Activated naive CD4-positive, alpha-beta T cell treated with anti-CD3 and anti-CD28 coated beads, Interleukin-2, amount 50 U/mL, for 72 hours (primary cell): Measurements from ENCODE around the gene SETDB1. TPM values are rescaled to one million over a fixed set of nuclear protein-coding genes. Genes with fewer than 3 reads are reported as not detected.
"Not testable (repeated sequence)": the region's sequence is repeated elsewhere in the genome, so short reads cannot be mapped to it uniquely, and the experiment has no call there.

Experiments
- ATAC-seq, 2 donors: fragments of 150-1000 bp; cut with Tn5 transposase; 2 replicates each; pipeline ENCODE4 v1.10.0; 2021; ENCODE audit warnings: mild to moderate bottlenecking in 2 of 2, moderate library complexity in 2 of 2
- DNase-seq, 2 donors: peaks; one replicate each; pipeline ENCODE4 v3.0.0; 2021 to 2022; ENCODE audit warnings: low spot score in 2 of 2
- H3K27ac Mint-ChIP-seq, 2 donors: one replicate each; pipeline ENCODE4 v1.8.0; 2022; ENCODE audit warnings: mild to moderate bottlenecking in 2 of 2, mixed read lengths in 2 of 2
- H3K36me3 Mint-ChIP-seq, 2 donors: one replicate each; pipeline ENCODE4 v1.8.0; 2022; ENCODE audit warnings: mixed read lengths in 2 of 2
- H3K9me3 Mint-ChIP-seq, 2 donors: one replicate each; pipeline ENCODE4 v1.8.0; 2022; ENCODE audit warnings: mixed read lengths in 2 of 2
- total RNA-seq, 2 donors: library from RNA; stranded (reverse); gene quantifications; one replicate each; pipeline ENCODE4 v1.2.3, GENCODE V29; 2022

The SETDB1 gene
- total RNA-seq, 2 donors from 2014 or later: 57.4 to 73.6 TPM

DNA sequence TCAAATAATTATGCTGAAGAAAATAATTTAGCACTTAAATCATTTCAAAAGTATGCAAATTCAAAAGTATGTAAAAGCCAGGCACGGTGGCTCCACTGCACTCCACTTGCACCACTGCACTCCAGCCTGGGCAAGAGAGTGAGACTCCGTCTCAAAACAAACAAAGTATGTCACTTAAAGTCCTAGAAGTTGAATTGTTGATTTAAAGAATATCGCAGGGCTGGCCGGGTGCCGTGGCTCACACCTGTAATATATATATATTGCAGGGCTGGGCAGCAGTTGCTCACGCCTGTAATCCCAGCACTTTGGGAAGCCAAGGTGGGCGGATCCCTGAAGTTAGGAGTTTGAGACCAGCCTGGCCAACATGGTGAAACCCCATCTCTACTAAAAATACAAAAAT is 8.8 kb upstream of the SETDB1 start:
- Mint-ChIP-seq H3K36me3 (no peaks in the 10 kb centered on the region), H3K27ac (no peak overlapping the region), H3K9me3 (no peaks in the 10 kb centered on the region)
- no peak for DNase-seq
- no peak for ATAC-seq

DNA sequence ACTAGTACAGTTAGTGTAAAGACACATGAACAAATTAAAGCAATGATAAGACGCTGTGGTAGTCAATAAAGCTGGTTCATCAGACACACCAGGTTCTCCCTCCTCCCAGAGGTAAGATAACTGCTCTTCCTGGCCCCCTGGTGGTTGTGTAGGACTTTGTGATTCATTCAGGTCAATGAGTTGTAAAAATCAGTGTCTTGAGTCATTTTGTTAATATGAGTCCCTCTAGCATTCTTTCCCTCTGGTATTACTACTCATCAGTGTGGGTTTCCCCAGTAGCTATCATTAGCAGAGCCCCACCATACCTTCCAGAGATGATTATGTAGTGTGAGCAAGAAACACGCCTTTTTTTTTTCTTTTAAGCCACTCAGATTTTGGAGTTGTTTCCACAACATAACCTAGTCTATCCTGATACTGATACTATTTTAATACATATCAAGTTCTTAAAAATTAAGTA is 3.6 kb upstream of the SETDB1 start:
- DNase-seq: peak; percentile 72 to 83
- H3K27ac Mint-ChIP-seq: peak overlapping the region; percentile 23 to 54
- peak; percentile 89 to 94 for ATAC-seq
- H3K36me3 Mint-ChIP-seq: peaks cover 5 to 13% of the 10 kb centered on the region in 2 donors
- H3K9me3 Mint-ChIP-seq: no peaks in the 10 kb centered on the region

DNA sequence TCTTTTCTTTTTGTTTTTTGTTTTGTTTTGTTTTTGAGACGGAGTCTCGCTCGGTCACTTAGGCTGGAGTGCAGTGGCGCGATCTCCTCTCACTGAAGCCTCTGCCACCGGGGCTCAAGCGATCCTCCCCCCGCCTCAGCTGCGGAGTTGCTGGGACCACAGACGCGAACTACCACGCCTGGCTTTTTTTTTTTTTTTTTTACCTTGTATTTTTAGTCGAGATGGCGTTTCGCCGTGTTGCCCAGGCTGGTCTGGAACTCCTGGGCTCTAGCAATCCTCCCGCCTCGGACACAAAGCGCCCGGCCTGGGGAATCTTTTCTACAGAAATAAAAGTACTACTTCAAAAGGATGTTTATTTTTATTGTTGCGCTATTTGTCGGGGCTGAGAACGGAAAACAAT is 1.1 kb upstream of the SETDB1 start:
- ATAC-seq (no peak), DNase-seq (no peak)
- Mint-ChIP-seq H3K36me3 (peaks cover 21 to 30% of the 10 kb centered on the region in 2 donors), H3K27ac (peak overlapping the region in 1 of 2 donors; percentile 93), H3K9me3 (no peaks in the 10 kb centered on the region)

DNA sequence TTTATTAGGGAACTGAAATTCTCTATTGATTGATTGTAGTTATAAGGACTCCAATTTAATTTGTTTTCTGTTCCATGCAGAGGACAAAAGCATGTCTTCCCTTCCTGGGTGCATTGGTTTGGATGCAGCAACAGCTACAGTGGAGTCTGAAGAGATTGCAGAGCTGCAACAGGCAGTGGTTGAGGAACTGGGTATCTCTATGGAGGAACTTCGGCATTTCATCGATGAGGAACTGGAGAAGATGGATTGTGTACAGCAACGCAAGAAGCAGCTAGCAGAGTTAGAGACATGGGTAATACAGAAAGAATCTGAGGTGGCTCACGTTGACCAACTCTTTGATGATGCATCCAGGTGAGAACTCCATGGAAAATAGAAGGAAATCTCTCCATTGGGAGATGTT is 1.5 kb downstream of the SETDB1 start:
- DNase-seq (no peak), ATAC-seq (no peak)
- Mint-ChIP-seq H3K27ac (no peak overlapping the region), H3K36me3 (peaks cover 29 to 54% of the 10 kb centered on the region in 2 donors), H3K9me3 (peaks cover 0 to 4% of the 10 kb centered on the region in 2 donors)

DNA sequence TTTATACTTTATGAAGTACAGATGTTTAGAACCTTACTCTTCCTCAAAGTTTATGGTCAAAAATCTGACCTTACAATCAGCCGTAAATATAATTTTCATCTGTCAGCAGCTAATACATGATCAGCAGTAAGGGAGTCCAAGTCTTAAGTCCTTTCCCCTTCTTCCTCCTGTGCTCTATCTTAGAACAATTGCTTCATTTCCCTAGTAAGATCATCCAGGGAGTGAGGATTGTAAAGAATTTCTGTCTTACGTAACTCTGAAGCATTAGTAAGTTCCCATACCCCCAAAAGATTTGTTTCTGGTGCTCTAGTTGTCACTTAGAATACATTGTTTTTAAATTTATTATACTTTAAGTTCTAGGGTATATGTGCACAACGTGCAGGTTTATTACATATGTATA is 2.1 kb downstream of the SETDB1 start:
- Mint-ChIP-seq H3K9me3 (peaks cover 0 to 4% of the 10 kb centered on the region in 2 donors), H3K36me3 (peaks cover 29 to 60% of the 10 kb centered on the region in 2 donors), H3K27ac (no peak overlapping the region)
- ATAC-seq (no peak), DNase-seq (no peak)

DNA sequence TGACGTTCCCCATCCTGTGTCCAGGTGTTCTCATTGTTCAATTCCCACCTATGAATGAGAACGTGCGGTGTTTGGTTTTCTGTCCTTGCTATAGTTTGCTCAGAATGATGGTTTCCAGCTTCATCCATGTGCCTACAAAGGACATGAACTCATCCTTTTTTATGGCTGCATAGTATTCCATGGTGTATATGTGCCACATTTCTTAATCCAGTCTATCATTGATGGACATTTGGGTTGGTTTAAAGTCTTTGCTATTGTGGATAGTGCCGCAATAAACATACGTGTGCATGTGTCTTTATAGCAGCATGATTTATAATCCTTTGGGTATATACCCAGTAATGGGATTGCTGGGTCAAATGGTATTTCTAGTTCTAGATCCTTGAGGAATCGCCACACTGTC is 2.6 kb downstream of the SETDB1 start:
- H3K36me3 Mint-ChIP-seq: peaks cover 29 to 60% of the 10 kb centered on the region in 2 donors
- not testable (repeated sequence) for H3K27ac Mint-ChIP-seq, H3K9me3 Mint-ChIP-seq, DNase-seq, ATAC-seq

DNA sequence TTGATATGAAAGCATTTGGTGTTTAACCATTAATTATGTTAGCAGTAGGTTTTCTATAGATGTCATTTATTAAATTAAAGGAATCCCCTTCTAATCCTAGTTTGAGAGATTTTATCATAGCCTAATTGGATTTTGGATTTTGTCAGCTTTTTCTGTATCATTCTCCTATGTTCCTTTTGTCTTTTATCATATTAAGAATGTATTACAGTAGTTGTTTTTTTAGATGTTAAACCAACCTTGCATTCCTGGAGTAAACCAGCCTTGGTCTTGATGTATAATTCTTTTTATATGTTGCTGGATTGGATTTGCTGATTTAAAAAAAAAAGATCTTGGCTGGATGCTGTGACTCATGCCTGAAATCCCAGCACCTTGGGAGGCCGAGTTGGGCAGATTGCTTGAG is 5.6 kb downstream of the SETDB1 start:
- DNase-seq (no peak), ATAC-seq (no peak)
- Mint-ChIP-seq H3K36me3 (peaks cover 22 to 76% of the 10 kb centered on the region in 2 donors), H3K9me3 (peaks cover 0 to 4% of the 10 kb centered on the region in 2 donors), H3K27ac (no peak overlapping the region)

DNA sequence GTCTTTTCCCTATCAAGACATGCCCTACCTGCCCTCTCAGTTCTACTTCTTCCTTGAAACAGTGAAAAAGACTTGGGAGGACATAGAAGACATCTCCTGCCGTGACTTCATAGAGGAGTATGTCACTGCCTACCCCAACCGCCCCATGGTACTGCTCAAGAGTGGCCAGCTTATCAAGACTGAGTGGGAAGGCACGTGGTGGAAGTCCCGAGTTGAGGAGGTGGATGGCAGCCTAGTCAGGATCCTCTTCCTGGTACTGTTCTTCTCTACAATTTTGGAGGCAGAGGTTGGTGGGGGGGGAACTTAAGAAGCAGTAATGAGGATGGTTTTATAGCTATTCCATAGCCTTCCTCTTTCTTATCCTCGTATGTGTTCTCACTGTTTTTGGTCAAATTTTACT is 18.7 kb downstream of the SETDB1 start:
- ATAC-seq (no peak), DNase-seq (no peak)
- H3K36me3 Mint-ChIP-seq: peaks cover 5 to 23% of the 10 kb centered on the region in 2 donors
- H3K27ac Mint-ChIP-seq: peak overlapping the region in 1 of 2 donors; percentile 16
- H3K9me3 Mint-ChIP-seq: no peaks in the 10 kb centered on the region

DNA sequence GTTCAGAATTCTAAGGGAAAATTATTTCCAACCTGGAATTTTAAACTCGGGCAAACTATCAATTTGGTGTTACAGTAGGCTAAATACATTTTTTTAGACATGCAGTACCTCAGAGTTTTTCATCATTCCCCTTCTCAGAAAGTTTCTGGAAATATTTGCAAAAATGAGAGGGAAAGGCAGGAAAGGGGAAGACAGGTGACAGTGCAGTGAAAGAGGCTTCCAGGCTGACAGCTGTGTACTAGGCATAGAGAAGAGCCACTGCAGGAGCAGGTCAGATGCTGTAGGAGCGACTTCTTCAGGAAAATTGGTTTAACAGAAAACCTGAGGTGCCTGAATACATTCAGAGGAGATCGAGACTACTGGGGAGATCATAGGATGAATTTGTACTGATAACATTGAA is 28.5 kb downstream of the SETDB1 start:
- Mint-ChIP-seq H3K9me3 (no peaks in the 10 kb centered on the region), H3K36me3 (peaks cover 21 to 26% of the 10 kb centered on the region in 2 donors), H3K27ac (no peak overlapping the region)
- DNase-seq (no peak), ATAC-seq (no peak)

DNA sequence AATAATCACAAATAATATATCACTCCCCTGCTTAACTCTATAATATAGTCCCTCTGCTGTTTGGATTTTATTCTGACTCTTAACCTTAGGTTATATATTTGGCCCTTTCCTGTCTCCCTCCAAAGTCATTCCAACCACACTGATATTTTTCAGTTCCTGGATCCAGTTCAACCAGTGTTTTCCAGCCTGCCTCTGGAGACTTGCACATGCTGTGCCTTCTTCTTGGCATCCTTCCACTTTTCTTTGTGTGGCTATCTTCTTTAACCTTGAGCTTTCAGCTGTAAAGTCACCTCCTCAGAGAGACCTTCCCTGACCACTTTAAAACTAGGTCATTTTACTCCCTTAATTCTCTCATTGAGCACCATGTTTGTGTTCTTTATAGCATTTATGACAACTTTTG is 29.1 kb downstream of the SETDB1 start:
- ATAC-seq (no peak), DNase-seq (no peak)
- H3K36me3 Mint-ChIP-seq: peaks cover 21 to 24% of the 10 kb centered on the region in 2 donors
- no peak overlapping the region for H3K27ac Mint-ChIP-seq
- no peaks in the 10 kb centered on the region for H3K9me3 Mint-ChIP-seq

DNA sequence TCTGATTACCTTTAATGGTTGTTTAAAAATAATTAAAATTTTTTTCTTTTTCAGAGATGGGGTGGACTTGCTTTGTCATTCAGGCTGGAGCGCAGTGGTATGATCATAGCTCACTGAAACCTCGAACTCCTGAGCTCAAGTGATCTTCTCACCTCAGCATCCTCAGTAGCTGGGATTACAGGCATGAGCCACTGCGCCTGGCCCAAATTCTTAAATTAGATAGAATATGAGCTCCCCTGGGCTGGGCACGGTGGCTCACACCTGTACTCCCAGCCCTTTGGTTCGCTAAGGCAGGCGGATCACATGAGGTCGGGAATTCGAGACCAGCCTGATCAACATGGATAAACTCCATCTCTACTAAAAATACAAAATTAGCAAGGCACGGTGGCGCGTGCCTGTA is 31.5 kb downstream of the SETDB1 start:
- H3K9me3 Mint-ChIP-seq: no peaks in the 10 kb centered on the region
- H3K36me3 Mint-ChIP-seq: peaks cover 9 to 25% of the 10 kb centered on the region in 2 donors
- ATAC-seq (no peak), DNase-seq (no peak)
- no peak overlapping the region for H3K27ac Mint-ChIP-seq

DNA sequence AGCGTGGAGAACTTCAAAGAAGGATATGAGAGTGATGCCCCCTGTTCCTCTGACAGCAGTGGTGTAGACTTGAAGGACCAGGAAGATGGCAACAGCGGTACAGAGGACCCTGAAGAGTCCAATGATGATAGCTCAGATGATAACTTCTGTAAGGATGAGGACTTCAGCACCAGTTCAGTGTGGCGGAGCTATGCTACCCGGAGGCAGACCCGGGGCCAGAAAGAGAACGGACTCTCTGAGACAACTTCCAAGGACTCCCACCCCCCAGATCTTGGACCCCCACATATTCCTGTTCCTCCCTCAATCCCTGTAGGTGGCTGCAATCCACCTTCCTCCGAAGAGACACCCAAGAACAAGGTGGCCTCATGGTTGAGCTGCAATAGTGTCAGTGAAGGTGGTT is 34.5 kb downstream of the SETDB1 start:
- peaks cover 9 to 27% of the 10 kb centered on the region in 2 donors for H3K36me3 Mint-ChIP-seq
- no peaks in the 10 kb centered on the region for H3K9me3 Mint-ChIP-seq
- ATAC-seq (no peak), DNase-seq (no peak)
- no peak overlapping the region for H3K27ac Mint-ChIP-seq

DNA sequence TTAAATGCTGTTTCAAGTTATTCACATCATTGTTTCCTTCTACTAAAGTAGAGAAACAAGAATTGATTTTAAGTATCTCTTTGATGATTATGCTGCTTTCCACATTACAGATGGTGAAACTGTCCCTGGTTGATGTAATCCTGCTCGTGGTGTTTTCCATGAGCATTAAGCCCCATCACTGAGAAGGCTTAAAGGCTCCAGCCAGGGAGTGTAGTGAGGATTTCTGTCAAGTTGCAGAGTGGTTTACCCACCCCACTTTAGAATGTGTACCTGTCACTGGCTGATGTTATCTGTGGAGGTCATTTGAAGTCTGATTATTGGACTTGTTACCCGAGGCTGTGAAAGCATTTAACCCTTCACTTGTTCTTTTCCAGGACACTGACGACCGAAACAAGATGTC is 35.6 kb downstream of the SETDB1 start:
- peaks cover 9 to 27% of the 10 kb centered on the region in 2 donors for H3K36me3 Mint-ChIP-seq
- DNase-seq (no peak), ATAC-seq (peak in 1 of 2 donors; percentile 49)
- no peaks in the 10 kb centered on the region for H3K9me3 Mint-ChIP-seq
- peak overlapping the region in 1 of 2 donors; percentile 33 for H3K27ac Mint-ChIP-seq

DNA sequence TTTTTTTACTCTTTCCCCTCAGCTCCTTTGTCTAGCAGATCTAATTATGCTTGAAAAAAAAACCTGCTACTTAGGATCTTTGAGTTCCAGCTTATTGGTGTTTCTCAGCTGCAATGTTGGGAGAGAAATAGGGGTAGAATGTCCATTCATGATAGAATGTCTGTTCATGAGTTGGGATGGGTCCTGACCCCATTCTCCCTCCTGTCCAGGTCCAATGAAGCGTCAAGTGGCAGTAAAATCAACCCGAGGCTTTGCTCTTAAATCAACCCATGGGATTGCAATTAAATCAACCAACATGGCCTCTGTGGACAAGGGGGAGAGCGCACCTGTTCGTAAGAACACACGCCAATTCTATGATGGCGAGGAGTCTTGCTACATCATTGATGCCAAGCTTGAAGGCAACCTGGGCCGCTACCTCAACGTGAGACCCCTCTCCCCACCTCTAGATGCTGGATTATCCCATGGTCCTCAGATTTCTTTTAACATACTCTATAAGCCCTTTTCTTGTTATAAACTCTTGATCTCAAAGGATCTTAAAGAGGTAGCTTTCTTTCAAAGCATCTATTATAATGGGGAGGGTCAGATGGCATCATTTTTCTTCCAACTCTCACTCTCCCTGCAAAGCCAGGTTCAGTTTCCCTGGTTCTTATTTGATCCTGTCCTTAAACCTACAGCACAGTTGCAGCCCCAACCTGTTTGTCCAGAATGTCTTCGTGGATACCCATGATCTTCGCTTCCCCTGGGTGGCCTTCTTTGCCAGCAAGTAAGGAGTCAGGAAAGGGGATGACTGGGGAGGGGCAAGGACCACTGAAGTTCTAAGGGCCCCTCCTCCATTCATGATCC is 37.4 kb downstream of the SETDB1 start:
- Mint-ChIP-seq H3K36me3 (peaks cover 9 to 42% of the 10 kb centered on the region in 2 donors), H3K9me3 (no peaks in the 10 kb centered on the region), H3K27ac (peak overlapping the region in 1 of 2 donors; percentile 64)
- ATAC-seq (no peak), DNase-seq (no peak)

DNA sequence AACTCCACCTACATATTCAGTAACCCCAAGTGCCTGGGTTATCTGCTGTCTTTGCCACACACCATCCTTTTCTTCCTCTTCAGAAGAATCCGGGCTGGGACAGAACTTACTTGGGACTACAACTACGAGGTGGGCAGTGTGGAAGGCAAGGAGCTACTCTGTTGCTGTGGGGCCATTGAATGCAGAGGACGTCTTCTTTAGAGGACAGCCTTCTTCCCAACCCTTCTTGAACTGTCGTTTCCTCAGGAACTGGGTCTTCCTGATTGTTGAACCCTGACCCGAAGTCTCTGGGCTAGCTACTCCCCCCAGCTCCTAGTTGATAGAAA is 38.0 kb downstream of the SETDB1 start:
- Mint-ChIP-seq H3K27ac (peak overlapping the region; percentile 4 to 64), H3K9me3 (no peaks in the 10 kb centered on the region), H3K36me3 (peaks cover 6 to 40% of the 10 kb centered on the region in 2 donors)
- DNase-seq (no peak), ATAC-seq (no peak)

DNA sequence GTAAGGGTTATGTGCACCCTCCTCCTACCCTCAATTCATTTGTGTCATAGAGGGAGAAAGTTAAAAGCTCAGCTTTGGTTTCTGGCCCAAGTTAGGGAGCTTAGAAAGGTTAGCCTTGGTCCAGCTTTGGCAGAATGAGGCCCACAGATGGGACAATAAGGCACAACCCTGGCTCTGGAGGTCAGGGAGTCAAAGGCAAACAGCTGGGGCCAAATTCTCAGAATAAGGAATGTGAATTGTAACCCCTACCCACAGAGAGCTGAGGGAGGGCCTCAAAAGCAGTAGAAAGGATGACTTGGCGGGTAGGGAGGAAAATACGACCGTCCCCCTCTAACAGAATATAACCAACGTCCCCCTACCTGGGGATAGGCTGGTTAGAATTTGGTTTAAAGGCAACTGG is 39.4 kb downstream of the SETDB1 start:
- DNase-seq (no peak), ATAC-seq (no peak)
- Mint-ChIP-seq H3K9me3 (no peaks in the 10 kb centered on the region), H3K27ac (peak overlapping the region in 1 of 2 donors; percentile 79), H3K36me3 (peaks cover 0 to 34% of the 10 kb centered on the region in 2 donors)

DNA sequence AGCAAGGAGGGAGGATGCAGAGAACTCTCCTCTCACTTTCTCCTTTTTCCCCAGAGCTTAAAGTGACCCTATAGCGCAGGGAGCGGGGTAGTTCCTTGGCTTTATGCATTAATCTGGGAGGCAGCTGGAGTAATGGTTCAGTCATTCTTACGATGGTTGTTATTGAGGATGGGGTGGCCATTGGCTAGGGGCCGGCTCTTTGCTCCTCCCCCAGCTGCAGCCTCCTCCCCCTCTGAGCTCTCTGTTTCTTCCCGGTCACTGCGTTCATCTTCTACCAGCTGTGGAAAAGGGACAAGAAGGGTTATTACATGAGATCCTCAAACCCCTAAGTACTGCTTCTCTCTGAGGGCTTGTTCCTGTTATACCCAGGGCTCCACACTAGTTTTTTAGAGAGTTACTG is 39.8 kb downstream of the SETDB1 start:
- DNase-seq: no peak
- Mint-ChIP-seq H3K36me3 (peaks cover 0 to 34% of the 10 kb centered on the region in 2 donors), H3K27ac (peak overlapping the region in 1 of 2 donors; percentile 84), H3K9me3 (no peaks in the 10 kb centered on the region)
- ATAC-seq: no peak

DNA sequence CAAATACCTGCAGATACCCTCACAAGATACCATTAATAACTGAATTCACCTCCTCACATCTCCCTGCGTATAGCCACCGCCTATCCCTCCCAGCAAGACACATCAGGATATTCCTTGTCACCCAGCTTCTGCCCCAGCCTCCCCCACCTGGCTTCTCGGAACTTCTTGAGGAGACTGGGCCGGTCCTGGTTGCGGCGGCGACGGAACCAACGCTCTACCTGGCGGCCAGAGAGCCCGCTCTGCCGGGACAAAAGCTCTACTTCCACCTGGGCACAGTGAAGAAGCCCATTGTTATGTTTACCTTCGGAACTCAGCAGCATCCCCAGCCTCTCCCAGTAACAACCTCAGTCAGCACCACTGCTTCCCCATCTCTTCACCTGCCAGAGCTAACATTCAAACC is 41.8 kb downstream of the SETDB1 start:
- DNase-seq: no peak
- Mint-ChIP-seq H3K27ac (peak overlapping the region in 1 of 2 donors; percentile 61), H3K36me3 (peaks cover 8 to 30% of the 10 kb centered on the region in 2 donors), H3K9me3 (no peaks in the 10 kb centered on the region)
- ATAC-seq: no peak
